ENCODE measurements around the gene CCNO.
A peak's percentile ranks its signal among the peaks of the same experiment; 100 is the strongest.

CCNO gene

GRCh38 chr5:55227664-55228430, 5.6 kb downstream of the CCNO start:
- DNase-seq (ENCODE audit: low spot score), result peak; percentile 28
- TF ChIP-seq, protein P1, sequence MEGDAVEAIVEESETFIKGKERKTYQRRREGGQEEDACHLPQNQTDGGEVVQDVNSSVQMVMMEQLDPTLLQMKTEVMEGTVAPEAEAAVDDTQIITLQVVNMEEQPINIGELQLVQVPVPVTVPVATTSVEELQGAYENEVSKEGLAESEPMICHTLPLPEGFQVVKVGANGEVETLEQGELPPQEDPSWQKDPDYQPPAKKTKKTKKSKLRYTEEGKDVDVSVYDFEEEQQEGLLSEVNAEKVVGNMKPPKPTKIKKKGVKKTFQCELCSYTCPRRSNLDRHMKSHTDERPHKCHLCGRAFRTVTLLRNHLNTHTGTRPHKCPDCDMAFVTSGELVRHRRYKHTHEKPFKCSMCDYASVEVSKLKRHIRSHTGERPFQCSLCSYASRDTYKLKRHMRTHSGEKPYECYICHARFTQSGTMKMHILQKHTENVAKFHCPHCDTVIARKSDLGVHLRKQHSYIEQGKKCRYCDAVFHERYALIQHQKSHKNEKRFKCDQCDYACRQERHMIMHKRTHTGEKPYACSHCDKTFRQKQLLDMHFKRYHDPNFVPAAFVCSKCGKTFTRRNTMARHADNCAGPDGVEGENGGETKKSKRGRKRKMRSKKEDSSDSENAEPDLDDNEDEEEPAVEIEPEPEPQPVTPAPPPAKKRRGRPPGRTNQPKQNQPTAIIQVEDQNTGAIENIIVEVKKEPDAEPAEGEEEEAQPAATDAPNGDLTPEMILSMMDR (IDR thresholded peaks at IDR 0.05; ENCODE audit: extremely low read depth, missing control alignments), result no peak

GRCh38 chr5:55226934-55227663, 6.3 kb downstream of the CCNO start, which contains the start of gene MCIDAS:
Gene MCIDAS (minus strand): TSS chr5:55227315. CDS start chr5:55227138, 177 bp downstream.
- TF ChIP-seq, protein P1 (IDR thresholded peaks at IDR 0.05; ENCODE audit: extremely low read depth, missing control alignments), result peak; percentile 7
- DNase-seq (ENCODE audit: low spot score), result peak; percentile 88

DNA sequence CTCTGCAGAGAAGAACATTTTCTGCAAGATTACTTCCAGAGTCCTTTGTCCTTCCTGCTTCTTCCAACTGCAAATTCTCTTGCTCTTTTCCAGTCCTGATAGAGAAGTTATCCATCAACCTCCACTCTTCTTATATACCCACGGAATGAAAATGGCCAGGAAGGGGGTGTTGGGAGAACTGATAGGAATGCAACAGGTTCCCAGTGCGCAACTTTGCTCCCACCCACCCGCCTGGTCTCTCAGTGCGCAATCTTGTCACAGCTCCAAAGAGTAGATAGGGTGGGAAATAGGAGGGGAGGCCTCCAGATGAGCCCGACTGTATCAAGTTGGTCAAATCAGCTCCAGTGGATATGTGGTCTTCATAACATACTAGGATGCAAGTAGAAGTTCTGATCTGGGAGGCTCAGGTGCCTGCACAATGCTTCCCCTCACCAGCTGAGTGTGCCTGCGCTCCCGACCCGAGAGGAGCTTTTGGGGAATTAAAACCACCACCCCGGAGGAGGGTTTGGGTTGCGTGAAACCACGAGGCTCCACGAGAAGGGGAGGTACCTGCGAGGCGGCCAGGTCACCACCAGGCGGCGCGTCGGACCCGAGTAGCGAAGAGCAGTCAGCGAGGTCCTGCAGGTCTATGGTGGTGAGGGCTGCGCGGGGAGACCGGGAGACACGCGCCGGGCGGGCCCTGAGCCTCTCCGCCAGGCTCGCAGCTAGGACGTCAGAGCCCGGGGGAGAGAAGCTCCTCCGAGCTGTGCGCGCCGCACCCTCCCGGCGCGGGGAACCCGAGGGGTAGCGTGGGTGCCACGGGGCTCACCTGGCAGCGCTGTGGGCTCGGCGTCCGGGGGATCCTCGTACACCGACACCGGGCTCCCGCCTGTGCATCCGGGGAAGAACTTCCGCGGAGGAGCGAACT, 7.1 kb downstream of the CCNO start:
- TF ChIP-seq, protein P1 (IDR thresholded peaks at IDR 0.05; ENCODE audit: extremely low read depth, missing control alignments), result peak; percentile 85
- DNase-seq (ENCODE audit: low spot score), result peak; percentile 83

GRCh38 chr5:55225346-55225745, 8.1 kb downstream of the CCNO start:
- peak; percentile 38 for DNase-seq (ENCODE audit: low spot score)
- TF ChIP-seq, protein P1 (IDR thresholded peaks at IDR 0.05; ENCODE audit: extremely low read depth, missing control alignments), result no peak

GRCh38 chr5:55223812-55224240, 9.6 kb downstream of the CCNO start:
- DNase-seq (ENCODE audit: low spot score), result peak; percentile 21
- TF ChIP-seq, protein P1 (IDR thresholded peaks at IDR 0.05; ENCODE audit: extremely low read depth, missing control alignments), result no peak

DNA sequence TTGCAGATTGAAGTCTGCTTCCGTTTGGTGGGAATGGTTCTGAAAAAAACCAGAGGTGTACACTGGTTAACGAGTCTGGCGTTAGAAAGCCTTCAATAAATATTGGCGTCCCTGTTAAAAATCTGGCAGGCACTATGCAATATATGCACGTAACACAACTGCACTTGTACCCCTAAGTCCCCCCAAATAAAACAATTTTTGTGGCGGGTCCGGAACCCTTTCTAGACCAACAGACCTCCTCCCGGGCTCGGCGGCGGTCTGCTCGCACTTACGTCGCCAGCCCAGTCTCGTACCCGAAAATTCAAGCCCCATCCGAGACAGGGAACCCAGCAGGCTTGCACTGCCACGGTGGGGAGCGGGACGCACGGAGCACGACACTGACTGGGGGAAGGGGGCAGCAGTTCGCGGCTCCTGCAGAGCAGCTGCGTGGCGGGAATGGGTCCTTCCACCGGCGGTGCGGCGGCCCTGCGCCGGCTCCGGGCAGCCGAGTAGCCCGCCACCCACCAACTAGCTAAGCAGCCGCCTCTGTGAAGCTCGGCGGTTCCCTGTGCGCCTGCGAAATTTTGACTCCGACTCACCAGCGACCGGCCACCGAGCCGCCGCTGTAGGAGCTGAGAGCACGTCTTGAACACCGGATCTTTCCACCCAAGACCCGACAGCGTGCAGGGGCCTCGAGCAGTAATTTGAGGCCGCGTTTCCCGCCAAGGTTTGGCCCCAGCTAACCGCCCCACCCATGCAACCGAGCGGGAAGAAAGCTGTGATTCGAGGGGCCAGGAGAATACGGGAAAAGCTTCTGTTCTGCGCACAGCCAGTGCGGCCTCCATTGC, 10.2 kb downstream of the CCNO start:
- peak; percentile 34 for DNase-seq (ENCODE audit: low spot score)
- TF ChIP-seq, protein P1 (IDR thresholded peaks at IDR 0.05; ENCODE audit: extremely low read depth, missing control alignments), result no peak
